ENCODE results near the gene CDKN2B-AS1. TPM values are rescaled to one million over a fixed set of nuclear protein-coding genes. Genes with fewer than 3 reads are reported as not detected.
"Not testable (repeated sequence)": the region's sequence is repeated elsewhere in the genome, so short reads cannot be mapped to it uniquely, and the experiment has no call there.

Gene CDKN2B-AS1
- total RNA-seq, 1 donor from 2014 or later, result 0.52 TPM

DNA sequence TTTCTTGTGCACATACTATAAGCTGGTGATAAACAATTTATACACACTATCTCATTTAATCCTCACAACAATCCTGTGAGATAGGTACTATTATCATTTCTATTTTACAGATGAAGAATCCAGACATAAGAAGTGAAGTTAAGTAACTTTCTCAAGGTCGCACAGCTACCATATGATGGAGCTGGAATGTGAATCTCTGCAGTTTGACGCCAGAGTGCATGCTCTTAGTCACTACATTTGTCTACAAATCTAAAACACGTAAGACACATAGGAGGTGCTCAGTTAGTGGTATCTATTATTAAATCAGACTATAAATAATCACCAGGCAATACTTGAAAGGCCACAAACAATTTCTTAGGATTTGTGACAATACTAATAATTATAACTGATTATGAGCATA, 59.5 kb downstream of the CDKN2B-AS1 start:
- Histone ChIP-seq H3K4me3 (ENCODE audit: low read length in 3 of 3) (no peak overlapping the region), H3K36me3 (ENCODE audit: control insufficient read depth in 3 of 3, insufficient read depth in 3 of 3, low read length in 3 of 3) (no peaks in the 10 kb centered on the region), H3K9ac (ENCODE audit: low read depth in 1 of 3, low read length in 3 of 3) (no peak overlapping the region), H3K27ac (ENCODE audit: low read depth, low read length) (no peak overlapping the region), H3K9me3 (ENCODE audit: control insufficient read depth in 3 of 3, low read length in 3 of 3) (no peaks in the 10 kb centered on the region), H3K27me3 (ENCODE audit: control insufficient read depth in 3 of 3, insufficient read depth in 3 of 3, low read length in 3 of 3) (no peaks in the 10 kb centered on the region), H3K4me1 (ENCODE audit: control insufficient read depth in 3 of 3, insufficient read depth in 3 of 3, low read length in 3 of 3) (peaks cover 0 to 12% (median 2%) of the 10 kb centered on the region in 3 donors)

- H3K36me3 ChIP-seq (ENCODE audit: control insufficient read depth in 3 of 3, insufficient read depth in 3 of 3, low read length in 3 of 3), result no peaks in the 10 kb centered on the region
- H3K27ac ChIP-seq (ENCODE audit: low read depth, low read length), result no peak overlapping the region
- peaks cover 0 to 12% (median 2%) of the 10 kb centered on the region in 3 donors for H3K4me1 ChIP-seq (ENCODE audit: control insufficient read depth in 3 of 3, insufficient read depth in 3 of 3, low read length in 3 of 3)
- no peak overlapping the region for H3K9ac ChIP-seq (ENCODE audit: low read depth in 1 of 3, low read length in 3 of 3)
- no peak overlapping the region for H3K4me3 ChIP-seq (ENCODE audit: low read length in 3 of 3)
- no peaks in the 10 kb centered on the region for H3K27me3 ChIP-seq (ENCODE audit: control insufficient read depth in 3 of 3, insufficient read depth in 3 of 3, low read length in 3 of 3)
- no peaks in the 10 kb centered on the region for H3K9me3 ChIP-seq (ENCODE audit: control insufficient read depth in 3 of 3, low read length in 3 of 3)
Observed at GRCh38 chr9:22054529-22054928, 59.9 kb downstream of the CDKN2B-AS1 start.

GRCh38 chr9:22055090-22055489, 60.5 kb downstream of the CDKN2B-AS1 start:
- Histone ChIP-seq H3K9ac (ENCODE audit: low read depth in 1 of 3, low read length in 3 of 3) (no peak overlapping the region), H3K27ac (ENCODE audit: low read depth, low read length) (no peak overlapping the region), H3K9me3 (ENCODE audit: control insufficient read depth in 3 of 3, low read length in 3 of 3) (no peaks in the 10 kb centered on the region), H3K36me3 (ENCODE audit: control insufficient read depth in 3 of 3, insufficient read depth in 3 of 3, low read length in 3 of 3) (no peaks in the 10 kb centered on the region), H3K27me3 (ENCODE audit: control insufficient read depth in 3 of 3, insufficient read depth in 3 of 3, low read length in 3 of 3) (no peaks in the 10 kb centered on the region), H3K4me1 (ENCODE audit: control insufficient read depth in 3 of 3, insufficient read depth in 3 of 3, low read length in 3 of 3) (peaks cover 0 to 12% (median 2%) of the 10 kb centered on the region in 3 donors), H3K4me3 (ENCODE audit: low read length in 3 of 3) (no peak overlapping the region)

DNA sequence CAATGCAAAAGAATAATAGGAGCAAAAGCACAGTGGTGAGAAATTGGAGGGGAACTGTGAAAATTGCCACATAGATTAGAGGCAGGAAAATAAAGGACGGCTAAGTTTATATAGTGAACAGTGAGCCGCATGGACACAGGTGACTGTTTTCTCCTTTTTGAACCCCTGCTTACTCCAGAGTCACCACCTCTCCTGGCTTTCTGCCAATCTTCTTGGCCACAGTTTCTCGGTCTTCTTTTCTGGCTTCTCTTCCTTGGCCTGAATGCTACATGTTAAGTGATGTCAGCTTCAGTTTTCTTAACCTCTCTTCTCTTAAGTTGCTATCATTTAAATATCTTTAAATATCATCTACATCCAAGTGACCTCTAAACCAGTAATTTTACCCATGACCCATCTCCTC, 61.8 kb downstream of the CDKN2B-AS1 start:
- no peaks in the 10 kb centered on the region for H3K36me3 ChIP-seq (ENCODE audit: control insufficient read depth in 3 of 3, insufficient read depth in 3 of 3, low read length in 3 of 3)
- no peak overlapping the region for H3K27ac ChIP-seq (ENCODE audit: low read depth, low read length)
- H3K4me3 ChIP-seq (ENCODE audit: low read length in 3 of 3), result no peak overlapping the region
- no peak overlapping the region for H3K9ac ChIP-seq (ENCODE audit: low read depth in 1 of 3, low read length in 3 of 3)
- no peaks in the 10 kb centered on the region for H3K27me3 ChIP-seq (ENCODE audit: control insufficient read depth in 3 of 3, insufficient read depth in 3 of 3, low read length in 3 of 3)
- H3K4me1 ChIP-seq (ENCODE audit: control insufficient read depth in 3 of 3, insufficient read depth in 3 of 3, low read length in 3 of 3), result peaks cover 0 to 4% (median 0%) of the 10 kb centered on the region in 3 donors
- H3K9me3 ChIP-seq (ENCODE audit: control insufficient read depth in 3 of 3, low read length in 3 of 3), result no peaks in the 10 kb centered on the region

- not testable (repeated sequence) for H3K27me3 ChIP-seq (ENCODE audit: control insufficient read depth in 3 of 3, insufficient read depth in 3 of 3, low read length in 3 of 3); H3K9me3 ChIP-seq (ENCODE audit: control insufficient read depth in 3 of 3, low read length in 3 of 3); H3K36me3 ChIP-seq (ENCODE audit: control insufficient read depth in 3 of 3, insufficient read depth in 3 of 3, low read length in 3 of 3); H3K9ac ChIP-seq (ENCODE audit: low read depth in 1 of 3, low read length in 3 of 3); H3K4me1 ChIP-seq (ENCODE audit: control insufficient read depth in 3 of 3, insufficient read depth in 3 of 3, low read length in 3 of 3); H3K4me3 ChIP-seq (ENCODE audit: low read length in 3 of 3); H3K27ac ChIP-seq (ENCODE audit: low read depth, low read length)
Observed at GRCh38 chr9:22057972-22058371, 63.4 kb downstream of the CDKN2B-AS1 start.

GRCh38 chr9:22060831-22061383, 66.3 kb downstream of the CDKN2B-AS1 start:
- H3K27ac ChIP-seq (ENCODE audit: low read depth, low read length), result no peak overlapping the region
- no peak overlapping the region for H3K4me3 ChIP-seq (ENCODE audit: low read length in 3 of 3)
- H3K9ac ChIP-seq (ENCODE audit: low read depth in 1 of 3, low read length in 3 of 3), result no peak overlapping the region
- peaks cover 4 to 5% (median 4%) of the 10 kb centered on the region in 3 donors for H3K4me1 ChIP-seq (ENCODE audit: control insufficient read depth in 3 of 3, insufficient read depth in 3 of 3, low read length in 3 of 3)
- no peaks in the 10 kb centered on the region for H3K27me3 ChIP-seq (ENCODE audit: control insufficient read depth in 3 of 3, insufficient read depth in 3 of 3, low read length in 3 of 3)
- no peaks in the 10 kb centered on the region for H3K9me3 ChIP-seq (ENCODE audit: control insufficient read depth in 3 of 3, low read length in 3 of 3)
- H3K36me3 ChIP-seq (ENCODE audit: control insufficient read depth in 3 of 3, insufficient read depth in 3 of 3, low read length in 3 of 3), result no peaks in the 10 kb centered on the region

DNA sequence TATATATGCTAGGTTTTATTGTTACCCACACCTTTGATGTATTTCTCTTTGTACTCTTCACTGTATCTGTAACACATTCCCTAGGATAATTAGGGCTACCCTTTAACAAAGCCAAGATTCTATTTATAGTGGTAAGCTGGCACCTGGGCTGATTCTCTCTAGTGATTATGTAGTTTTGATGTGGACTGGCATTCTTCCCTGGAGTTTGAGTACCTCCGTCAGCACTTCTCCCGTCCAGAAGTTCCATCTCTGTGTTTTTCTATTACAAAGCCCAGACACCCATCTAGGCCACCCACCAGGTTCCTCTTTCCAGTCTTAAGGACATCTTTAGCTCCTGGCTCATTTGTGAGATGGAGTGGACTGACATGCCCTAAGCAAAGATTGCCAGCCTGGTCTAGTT, 70.4 kb downstream of the CDKN2B-AS1 start:
- Histone ChIP-seq H3K9ac (ENCODE audit: low read depth in 1 of 3, low read length in 3 of 3) (no peak overlapping the region), H3K36me3 (ENCODE audit: control insufficient read depth in 3 of 3, insufficient read depth in 3 of 3, low read length in 3 of 3) (no peaks in the 10 kb centered on the region), H3K4me3 (ENCODE audit: low read length in 3 of 3) (no peak overlapping the region), H3K27me3 (ENCODE audit: control insufficient read depth in 3 of 3, insufficient read depth in 3 of 3, low read length in 3 of 3) (no peaks in the 10 kb centered on the region), H3K9me3 (ENCODE audit: control insufficient read depth in 3 of 3, low read length in 3 of 3) (no peaks in the 10 kb centered on the region), H3K4me1 (ENCODE audit: control insufficient read depth in 3 of 3, insufficient read depth in 3 of 3, low read length in 3 of 3) (peaks cover 4 to 5% (median 4%) of the 10 kb centered on the region in 3 donors), H3K27ac (ENCODE audit: low read depth, low read length) (no peak overlapping the region)

- Histone ChIP-seq H3K9me3 (ENCODE audit: control insufficient read depth in 3 of 3, low read length in 3 of 3) (no peaks in the 10 kb centered on the region), H3K36me3 (ENCODE audit: control insufficient read depth in 3 of 3, insufficient read depth in 3 of 3, low read length in 3 of 3) (no peaks in the 10 kb centered on the region), H3K9ac (ENCODE audit: low read depth in 1 of 3, low read length in 3 of 3) (no peak overlapping the region), H3K27ac (ENCODE audit: low read depth, low read length) (no peak overlapping the region), H3K4me3 (ENCODE audit: low read length in 3 of 3) (no peak overlapping the region), H3K27me3 (ENCODE audit: control insufficient read depth in 3 of 3, insufficient read depth in 3 of 3, low read length in 3 of 3) (no peaks in the 10 kb centered on the region), H3K4me1 (ENCODE audit: control insufficient read depth in 3 of 3, insufficient read depth in 3 of 3, low read length in 3 of 3) (peaks cover 4 to 5% (median 4%) of the 10 kb centered on the region in 3 donors)
Observed at GRCh38 chr9:22065431-22066200, 71.0 kb downstream of the CDKN2B-AS1 start.

DNA sequence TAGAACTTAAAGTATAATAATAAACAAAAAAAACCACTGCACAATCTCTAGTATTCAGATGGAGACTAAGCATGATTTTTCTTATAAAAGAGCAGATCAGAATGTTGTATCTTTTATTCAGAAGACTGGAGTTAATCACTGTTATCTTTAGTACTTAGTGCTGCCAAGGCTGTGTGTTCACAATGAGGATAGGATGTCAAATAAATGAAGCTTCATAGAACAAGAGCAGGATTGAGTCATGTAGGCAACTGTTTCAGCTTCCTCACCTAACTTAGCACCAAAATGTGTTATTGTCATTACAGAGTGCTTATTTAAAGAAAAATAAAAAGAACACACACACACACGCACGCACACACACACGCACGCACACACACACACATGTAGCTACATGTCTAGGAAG, 72.6 kb downstream of the CDKN2B-AS1 start:
- H3K9me3 ChIP-seq (ENCODE audit: control insufficient read depth in 3 of 3, low read length in 3 of 3), result no peaks in the 10 kb centered on the region
- H3K27me3 ChIP-seq (ENCODE audit: control insufficient read depth in 3 of 3, insufficient read depth in 3 of 3, low read length in 3 of 3), result no peaks in the 10 kb centered on the region
- no peak overlapping the region for H3K4me3 ChIP-seq (ENCODE audit: low read length in 3 of 3)
- no peak overlapping the region for H3K9ac ChIP-seq (ENCODE audit: low read depth in 1 of 3, low read length in 3 of 3)
- H3K27ac ChIP-seq (ENCODE audit: low read depth, low read length), result no peak overlapping the region
- peaks cover 4 to 5% (median 4%) of the 10 kb centered on the region in 3 donors for H3K4me1 ChIP-seq (ENCODE audit: control insufficient read depth in 3 of 3, insufficient read depth in 3 of 3, low read length in 3 of 3)
- H3K36me3 ChIP-seq (ENCODE audit: control insufficient read depth in 3 of 3, insufficient read depth in 3 of 3, low read length in 3 of 3), result no peaks in the 10 kb centered on the region

DNA sequence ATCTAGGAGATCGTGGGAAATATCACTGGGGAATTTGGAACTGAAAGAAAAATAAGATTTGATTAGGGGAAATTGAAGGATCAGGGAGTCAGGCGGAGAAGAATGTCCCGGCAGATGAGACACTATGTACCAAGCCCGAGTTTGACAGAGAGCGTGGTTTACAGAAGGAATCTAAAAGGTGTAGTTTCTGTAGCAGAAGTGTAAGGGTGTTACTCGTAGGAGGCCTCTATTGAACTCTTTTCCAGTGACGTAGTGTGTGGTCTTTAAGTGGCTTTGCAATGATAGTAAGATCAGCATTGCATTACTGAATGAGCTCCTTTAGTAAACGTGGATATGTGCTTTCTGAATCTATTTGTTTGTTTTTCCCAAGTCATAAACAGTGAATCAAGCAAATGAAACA, 73.8 kb downstream of the CDKN2B-AS1 start:
- Histone ChIP-seq H3K4me1 (ENCODE audit: control insufficient read depth in 3 of 3, insufficient read depth in 3 of 3, low read length in 3 of 3) (peaks cover 4 to 5% (median 4%) of the 10 kb centered on the region in 3 donors), H3K9me3 (ENCODE audit: control insufficient read depth in 3 of 3, low read length in 3 of 3) (no peaks in the 10 kb centered on the region), H3K27ac (ENCODE audit: low read depth, low read length) (no peak overlapping the region), H3K9ac (ENCODE audit: low read depth in 1 of 3, low read length in 3 of 3) (no peak overlapping the region), H3K27me3 (ENCODE audit: control insufficient read depth in 3 of 3, insufficient read depth in 3 of 3, low read length in 3 of 3) (no peaks in the 10 kb centered on the region), H3K36me3 (ENCODE audit: control insufficient read depth in 3 of 3, insufficient read depth in 3 of 3, low read length in 3 of 3) (no peaks in the 10 kb centered on the region), H3K4me3 (ENCODE audit: low read length in 3 of 3) (no peak overlapping the region)
